ENCODE measurements around the gene NMNAT3.

GRCh38 chr3:139532976-139533375 lies 144.8 kb downstream of the NMNAT3 start:
- TF ChIP-seq SUZ12 (IDR thresholded peaks at IDR 0.05; ENCODE audit: extremely low read depth, insufficient read depth, insufficient read length) (no peak), ZNF274 (IDR thresholded peaks at IDR 0.05; ENCODE audit: low read depth, low read length) (no peak)
